A204.1 (cell line): ENCODE results near the gene XRN1.
"Not testable (repeated sequence)": the region's sequence is repeated elsewhere in the genome, so short reads cannot be mapped to it uniquely, and the experiment has no call there.

Source experiments
- FAIRE-seq: peaks from 2 replicates; lab custom pipeline; 2012; peaks lifted over from hg19 to GRCh38; lab: Jason Lieb, UNC

The XRN1 gene

DNA sequence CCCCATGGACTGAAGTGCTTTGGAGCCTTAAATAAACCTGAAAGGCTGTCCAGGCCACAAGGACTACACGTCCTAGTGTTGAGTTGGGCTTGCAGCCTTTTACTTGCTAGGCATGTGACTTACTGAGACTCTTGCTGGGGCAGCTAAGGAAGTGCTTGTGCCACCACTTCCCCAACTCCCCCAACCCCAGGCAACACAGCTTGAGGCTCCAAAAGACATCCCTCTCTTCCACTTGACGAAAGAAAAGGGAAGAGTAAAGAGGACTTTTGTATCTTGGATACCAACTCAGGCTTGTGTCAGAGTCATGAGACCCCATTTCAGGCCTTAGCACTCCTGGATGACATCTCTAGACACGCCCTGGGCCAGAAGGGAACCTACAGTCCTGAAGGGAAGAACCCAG is 109.8 kb downstream of the XRN1 start:
- FAIRE-seq, result no peak

DNA sequence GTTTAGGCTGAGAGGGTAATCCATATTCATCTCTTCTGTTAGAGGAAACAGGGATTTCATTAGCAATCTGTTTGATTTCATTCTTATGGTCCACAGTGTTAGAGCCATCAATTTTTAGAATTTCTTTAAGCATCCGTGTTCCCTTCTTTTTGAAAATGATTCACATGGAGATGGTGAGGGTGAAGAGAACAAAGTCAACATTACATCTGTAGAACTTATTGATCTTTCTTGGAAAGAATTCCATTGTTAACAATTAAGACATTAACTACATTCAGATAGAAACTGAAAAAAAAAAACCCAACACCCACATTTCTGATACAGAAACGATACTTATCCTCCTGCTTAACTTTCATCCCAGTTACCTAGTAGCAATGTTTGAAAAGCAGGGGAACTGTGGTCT is 115.4 kb downstream of the XRN1 start:
- FAIRE-seq, result no peak

DNA sequence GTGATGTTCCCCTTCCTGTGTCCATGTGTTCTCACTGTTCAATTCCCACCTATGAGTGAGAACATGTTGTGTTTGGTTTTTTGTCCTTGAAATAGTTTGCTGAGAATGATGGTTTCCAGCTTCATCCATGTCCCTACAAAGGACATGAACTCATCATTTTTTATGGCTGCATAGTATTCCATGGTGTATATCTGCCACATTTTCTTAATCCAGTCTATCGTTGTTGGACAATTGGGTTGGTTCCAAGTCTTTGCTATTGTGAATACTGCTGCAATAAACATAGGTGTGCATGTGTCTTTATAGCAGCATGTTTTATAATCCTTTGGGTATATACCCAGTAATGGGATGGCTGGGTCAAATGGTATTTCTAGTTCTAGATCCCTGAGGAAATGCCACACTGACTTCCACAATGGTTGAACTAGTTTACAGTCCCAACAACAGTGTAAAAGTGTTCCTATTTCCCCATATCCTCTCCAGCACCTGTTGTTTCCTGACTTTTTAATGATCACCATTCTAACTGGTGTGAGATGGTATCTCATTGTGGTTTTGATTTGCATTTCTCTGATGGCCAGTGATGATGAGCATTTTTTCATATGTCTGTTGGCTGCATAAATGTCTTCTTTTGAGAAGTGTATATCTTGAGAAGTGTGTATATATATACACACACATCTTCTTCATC is 123.4 kb downstream of the XRN1 start:
- not testable (repeated sequence) for FAIRE-seq

DNA sequence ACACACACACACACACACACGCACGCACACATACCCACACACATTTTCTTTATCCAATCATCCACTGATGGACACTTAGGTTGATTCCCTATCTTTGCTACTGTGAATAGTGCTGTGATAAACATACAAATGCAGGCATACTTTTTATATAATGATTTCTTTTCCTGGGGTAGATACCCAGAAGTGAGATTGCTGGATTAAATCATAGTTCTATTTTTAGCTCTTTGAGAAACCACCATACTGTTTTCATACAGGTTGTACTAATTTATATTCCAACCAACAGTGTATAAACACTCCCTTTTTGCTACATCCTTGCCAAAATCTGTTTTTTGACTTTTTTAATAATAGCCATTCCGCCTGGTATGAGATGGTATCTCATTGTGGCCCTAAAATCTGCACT is 127.9 kb downstream of the XRN1 start:
- FAIRE-seq, result no peak

DNA sequence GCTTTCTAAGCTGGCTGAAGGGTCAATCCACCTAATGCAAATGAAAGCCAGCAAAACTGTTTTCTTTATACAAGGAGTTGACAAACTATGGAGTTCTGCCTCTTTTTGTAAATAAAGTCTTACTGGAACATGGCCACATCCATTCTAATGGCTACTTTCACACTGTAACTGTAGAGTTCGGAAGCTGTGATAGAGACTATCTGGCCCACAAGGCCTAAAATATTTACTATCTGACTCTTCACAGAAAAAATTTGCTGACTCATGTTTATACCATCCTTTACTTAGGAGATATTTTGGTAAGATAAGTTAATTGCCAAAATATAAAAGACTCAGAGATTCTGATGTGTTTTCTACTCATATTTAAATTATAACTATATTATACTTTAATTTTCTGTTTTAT is 128.7 kb downstream of the XRN1 start:
- FAIRE-seq, result peak; percentile 75

DNA sequence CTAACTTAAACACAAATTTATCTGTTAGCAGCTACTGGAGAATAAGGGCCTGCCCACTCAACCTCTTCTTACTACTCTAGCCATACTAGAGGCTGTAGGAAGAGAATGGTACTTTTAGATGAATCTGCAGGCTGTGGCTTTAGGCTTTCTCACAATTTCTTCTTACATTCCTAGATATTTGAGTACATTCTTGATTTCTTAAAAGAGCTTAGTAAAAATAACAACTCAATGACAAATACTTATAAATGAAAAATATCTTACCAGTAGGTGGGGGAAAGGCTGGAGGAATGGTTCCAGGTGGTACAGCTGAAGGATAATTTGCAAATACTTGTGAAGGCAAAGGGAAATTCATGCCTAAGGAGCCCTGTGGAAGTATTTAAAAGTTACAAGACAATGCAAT is 129.5 kb downstream of the XRN1 start:
- FAIRE-seq, result no peak

DNA sequence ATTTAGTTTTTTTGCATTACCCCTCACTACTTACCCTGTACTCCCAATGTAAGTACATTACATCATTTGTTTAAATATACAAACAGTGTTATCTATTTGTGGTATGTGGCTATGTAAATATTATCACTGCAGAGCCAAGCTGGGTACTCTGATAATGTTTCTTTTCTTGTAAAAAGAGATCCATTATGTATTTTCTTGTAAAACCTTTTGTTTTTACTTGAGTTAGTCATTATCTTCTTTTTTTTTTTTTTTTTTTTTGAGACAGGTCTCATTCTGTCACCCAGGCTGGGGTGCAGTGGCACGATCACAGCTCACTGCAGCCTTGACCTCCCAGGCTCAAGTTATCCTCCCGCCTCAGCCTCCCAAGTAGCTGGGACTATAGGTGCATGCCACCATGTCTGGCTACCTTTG is 131.9 kb downstream of the XRN1 start:
- not testable (repeated sequence) for FAIRE-seq

DNA sequence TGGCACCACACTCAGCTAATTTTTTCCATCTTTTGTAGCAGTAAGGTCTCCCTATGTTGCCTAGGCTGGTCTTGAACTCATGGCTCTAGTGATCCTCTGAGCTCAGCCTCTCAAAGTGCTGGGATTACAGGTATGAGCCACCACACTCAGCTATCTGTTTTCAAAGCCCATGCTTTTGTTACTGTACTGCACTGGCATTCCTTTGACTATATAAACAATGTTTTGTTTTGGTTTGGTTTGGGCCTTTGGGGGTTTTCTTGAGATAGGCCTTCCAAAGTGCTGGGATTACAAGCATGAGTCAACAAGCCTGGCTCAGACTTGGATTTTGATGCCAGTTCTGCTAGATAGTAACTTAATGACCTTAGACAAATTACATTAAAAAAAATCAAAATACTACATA is 132.8 kb downstream of the XRN1 start:
- no peak for FAIRE-seq

DNA sequence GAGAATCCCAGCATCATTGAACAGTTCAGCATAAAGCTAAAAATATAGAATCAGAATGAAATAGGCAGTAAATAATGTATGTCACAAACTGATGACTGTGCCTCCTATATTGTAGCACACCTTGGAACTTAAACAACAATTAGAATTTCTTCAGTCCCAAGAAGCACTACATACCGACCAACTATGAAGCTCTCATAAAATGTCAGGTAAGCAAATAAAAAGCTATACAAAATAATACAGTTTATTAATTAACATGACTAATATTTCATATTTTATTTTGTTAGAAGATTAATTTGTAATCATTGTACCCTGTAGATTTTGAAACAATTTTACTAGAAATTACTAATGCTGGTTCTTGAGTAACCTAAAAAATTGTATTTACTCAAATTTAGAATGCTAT is 137.4 kb downstream of the XRN1 start:
- FAIRE-seq, result peak; percentile 55

DNA sequence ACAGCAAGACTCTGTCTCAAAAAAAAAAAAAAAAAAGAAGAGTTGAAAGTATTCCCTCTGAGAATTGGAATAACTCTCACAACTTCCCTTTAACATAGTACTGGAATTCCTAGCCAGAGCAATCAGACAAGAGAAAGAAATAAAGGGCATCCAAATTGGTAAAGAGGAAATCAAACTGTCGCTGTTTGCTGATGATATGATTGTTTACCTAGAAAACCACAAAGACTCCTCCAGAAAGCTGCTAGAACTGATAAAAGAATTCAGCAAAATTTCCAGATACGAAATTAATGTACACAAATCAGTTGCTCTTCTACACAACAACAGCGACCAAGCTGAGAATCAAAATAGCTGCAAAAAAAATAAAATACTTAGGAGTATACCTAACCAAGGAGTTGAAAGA is 145.0 kb downstream of the XRN1 start:
- not testable (repeated sequence) for FAIRE-seq

DNA sequence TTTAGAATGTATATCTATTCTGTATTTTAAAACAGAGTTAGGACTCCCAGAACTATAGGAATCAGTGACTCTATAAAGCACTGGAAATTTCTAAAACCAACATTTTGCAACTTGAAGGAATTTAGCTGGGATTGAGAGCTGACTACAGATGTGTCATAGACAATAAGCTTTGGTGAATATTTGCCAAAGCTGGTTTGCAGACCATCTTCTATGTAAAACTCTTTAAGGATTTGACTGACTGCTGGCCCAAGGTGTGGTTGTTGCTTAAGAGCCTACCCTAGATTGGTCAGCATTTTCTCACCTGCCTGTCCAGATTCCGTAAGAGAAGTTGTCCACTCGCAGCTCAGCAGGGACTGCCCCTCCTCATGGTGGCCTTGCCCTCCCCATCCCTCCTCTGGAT is 149.2 kb downstream of the XRN1 start:
- FAIRE-seq, result no peak

DNA sequence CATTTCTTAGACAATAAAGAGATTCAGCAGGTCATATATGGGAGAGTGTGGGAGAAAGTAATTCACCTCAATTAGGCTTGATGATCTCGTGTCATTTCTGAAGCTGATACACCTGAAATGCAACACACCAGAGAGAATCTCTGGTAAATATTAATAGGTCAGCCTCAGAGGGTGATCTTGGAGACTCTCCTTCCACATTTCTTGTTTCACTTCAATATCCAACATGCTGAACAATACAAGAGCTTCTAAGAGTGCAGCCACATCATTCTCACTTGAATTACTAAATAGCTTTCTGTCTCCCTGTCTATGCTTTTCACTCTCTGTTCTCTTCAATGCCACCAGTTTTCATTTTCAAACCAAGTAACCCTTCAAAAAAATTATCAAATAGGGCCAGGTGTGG is 151.3 kb downstream of the XRN1 start:
- no peak for FAIRE-seq

DNA sequence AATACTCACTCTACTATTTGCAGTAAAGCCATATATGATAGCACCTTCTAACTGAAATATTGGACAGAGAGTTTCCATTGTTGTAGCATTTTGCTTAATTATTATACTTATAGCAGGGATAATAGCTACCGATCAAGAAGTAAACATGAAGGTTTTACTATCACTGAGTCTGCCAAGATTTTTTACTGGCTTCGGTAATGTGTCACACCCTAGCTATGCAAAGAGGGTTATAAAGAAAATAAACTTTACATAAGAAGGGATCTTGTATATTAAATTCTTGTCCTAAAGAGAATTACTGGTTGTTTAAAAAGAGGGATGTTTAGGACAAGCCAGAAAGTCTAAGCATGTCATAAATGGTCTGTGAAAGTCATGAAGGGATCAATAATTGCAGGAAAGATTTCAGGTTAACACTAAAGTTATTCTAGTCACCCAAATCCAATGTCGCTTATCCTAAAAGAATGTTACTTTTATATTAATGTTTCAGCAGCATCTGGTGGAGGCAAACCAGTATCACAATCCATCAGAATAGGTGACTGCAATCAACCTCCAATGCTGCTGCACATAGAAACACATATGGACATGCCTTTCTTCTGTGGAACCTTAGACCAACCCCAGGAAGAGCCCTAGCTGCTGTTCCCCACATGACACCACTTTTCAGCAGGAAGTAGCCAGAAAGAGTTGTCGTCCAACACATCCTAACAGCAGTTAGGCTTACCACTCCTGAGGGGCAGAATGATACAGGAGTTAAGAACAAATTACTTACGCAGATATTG is 159.8 kb downstream of the XRN1 start:
- FAIRE-seq, result no peak

DNA sequence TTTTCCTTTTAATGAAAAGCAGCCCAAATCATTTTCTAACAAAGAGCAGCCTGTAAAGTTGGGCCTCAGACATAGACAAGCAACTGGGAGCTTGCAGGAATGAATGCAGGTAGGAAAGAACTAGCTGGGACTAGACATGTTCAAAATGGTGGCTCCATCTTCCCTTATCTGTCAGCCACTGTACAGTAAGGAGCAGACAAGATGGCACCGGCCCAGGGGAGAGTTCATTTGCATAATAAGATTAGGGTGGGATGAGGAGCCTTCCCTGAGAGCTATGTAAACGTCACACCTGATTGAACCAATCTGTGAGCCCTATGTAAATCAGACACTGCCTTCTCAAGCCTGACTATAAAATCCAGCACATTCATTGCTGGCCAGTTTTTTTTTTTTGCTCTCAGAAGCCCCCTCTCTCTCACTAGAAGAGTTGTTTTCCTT is 162.7 kb downstream of the XRN1 start:
- no peak for FAIRE-seq

DNA sequence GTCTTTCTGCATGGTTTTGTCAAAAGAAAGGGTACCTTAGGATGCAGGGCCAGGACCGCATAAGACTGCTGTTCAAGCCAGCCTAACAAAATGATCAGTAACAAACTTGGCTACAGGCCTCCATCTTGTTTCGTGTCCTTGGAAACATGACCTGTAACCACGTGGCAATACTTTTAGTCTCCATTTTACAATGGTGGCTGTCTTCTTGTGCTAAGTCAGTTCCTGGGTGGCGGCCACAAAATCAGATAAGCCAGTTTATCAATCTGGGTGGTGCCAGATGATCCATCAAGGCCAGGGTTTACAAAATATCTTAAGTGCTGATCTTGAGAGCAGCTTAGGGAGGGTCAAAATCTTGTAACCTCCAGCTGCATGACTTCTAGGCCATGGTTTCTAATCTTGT is 165.3 kb downstream of the XRN1 start:
- no peak for FAIRE-seq

DNA sequence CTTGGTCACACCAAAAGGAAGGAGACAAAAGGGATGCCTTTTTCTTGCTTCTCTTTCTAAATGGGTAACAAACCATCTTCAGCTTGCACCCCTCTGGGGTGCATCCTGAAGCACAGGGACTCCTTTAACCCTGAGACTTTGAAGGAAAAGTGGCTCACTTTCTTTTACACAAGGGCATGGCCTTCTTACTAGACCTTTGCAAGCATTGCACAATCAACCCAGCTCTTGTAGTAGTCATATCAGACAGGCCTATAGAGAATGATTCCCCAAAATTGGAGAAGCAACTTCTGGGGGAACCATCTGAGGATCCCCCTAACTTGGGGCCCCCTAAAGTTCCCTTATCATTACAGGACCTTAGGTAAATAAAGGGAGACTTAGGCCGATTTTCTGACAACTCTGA is 166.4 kb downstream of the XRN1 start:
- FAIRE-seq, result no peak

DNA sequence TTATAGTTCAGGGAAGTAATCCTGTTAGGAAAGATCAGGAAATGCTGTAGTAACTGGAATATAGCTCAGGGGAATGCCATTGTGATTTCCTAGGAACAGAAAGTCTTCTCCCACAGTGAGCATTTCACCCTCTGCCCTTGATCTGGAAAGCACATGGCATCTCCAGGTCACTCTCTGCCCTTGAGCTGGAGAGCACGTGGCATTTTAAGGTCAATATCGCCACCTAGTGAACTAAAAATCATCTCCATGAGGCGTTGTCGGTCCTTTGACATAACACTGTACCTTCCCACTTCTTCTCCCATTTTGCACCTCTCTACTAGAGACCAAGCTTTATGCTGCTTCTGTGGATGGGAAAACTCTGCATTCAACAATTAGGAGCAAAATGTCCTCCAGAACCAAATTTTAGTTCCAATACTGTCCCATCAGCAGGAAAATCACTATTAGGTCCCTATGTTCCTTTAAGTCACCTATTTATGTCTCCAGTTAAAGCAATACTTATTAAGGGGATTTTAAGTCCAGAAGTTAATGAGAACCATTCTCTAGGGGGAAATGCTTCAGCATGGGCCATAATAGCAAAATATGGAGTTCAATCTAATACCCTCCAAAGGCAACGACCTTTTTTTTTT is 167.8 kb downstream of the XRN1 start:
- FAIRE-seq, result peak; percentile 65

DNA sequence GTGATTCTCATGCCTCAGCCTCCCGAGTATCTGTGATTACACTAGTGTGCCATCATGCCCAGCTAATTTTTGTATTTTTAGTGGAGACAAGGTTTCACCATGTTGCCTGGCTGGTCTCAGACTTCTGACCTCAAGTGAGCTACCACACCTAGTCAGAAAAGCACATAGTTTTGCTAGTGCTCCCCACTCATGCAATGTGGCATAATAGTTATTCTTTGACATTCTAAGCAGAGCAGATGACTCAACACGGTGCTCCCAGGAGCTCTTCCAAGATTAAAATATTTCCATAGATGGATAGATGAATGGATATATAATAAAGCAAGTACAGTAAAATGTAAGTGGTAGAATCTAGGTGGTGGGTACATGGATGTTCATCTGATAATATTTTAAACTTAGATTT is 169.4 kb downstream of the XRN1 start:
- no peak for FAIRE-seq

DNA sequence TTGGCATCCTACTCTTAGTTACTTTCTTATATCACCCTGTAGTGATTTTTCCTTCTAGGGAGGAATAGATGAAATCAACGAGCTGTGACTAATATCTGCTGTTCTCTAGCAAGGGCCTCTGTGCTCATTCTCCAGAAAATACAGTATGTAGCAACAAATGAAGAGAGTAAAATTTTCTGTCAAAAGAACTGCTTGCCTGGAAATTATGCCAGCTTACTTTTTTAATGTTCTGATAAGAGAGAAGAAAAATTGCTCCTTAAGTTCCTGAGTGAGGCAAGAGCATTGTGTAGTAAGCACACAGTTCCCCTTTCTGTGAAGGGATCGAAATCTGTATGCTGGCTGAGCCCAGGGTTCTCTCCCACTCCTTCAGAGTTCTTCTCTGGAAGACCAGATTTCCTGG is 171.1 kb downstream of the XRN1 start:
- FAIRE-seq, result no peak

DNA sequence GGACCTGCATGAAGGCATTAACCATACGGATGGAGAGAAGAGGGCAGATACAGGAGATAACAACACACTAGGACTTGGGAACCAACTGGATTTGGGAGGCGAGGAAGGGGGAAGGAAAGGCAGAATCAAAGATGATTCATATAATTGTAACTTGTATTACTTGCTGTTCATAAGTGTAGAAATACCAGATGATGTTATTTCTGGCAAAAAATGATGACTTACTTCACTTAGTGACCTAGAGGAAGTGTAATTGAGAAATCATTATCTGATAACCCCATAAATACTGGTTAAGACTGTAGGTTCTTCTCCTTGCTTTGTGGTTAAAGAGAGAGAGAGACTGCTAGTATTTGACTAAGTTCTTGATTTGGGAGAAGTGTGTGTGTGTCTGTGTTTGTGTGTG is 172.0 kb downstream of the XRN1 start:
- no peak for FAIRE-seq

DNA sequence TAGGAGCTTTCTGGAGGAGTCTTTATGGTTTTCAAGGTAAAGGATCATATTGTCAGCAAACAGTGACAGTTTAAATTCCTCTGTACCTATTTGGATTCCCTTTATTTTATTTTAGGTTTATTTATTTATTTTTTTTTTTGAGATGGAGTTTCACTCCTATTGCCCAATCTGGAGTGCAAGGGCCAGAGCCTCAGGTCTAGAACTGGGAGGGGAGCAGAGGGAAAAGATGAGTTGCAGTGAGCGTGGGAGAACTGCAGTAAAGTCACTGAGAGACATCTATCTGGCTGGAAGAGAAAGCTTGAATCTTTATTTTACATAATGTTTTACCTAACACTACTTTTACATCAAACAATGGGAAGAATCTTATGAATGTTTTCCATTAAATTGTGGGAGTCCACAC is 172.9 kb downstream of the XRN1 start:
- no peak for FAIRE-seq

DNA sequence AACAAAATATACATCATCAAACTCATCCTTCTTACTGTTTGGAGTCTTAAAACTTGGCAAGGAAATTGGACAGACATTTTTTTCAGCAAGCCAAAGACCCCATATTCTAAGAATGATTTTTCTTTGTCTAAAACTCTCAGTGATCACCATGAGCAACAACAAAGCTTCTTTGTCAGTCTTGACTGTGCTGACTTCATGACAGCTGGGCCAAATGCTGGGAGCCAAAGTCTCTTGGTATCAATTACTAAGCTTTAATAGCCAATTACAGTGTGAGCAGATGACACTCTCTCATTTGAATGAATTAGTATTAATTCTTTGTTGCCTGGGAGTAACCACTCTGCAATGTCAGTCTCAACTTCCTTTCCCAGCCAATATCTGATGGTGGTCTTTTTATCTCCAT is 174.3 kb downstream of the XRN1 start:
- no peak for FAIRE-seq

DNA sequence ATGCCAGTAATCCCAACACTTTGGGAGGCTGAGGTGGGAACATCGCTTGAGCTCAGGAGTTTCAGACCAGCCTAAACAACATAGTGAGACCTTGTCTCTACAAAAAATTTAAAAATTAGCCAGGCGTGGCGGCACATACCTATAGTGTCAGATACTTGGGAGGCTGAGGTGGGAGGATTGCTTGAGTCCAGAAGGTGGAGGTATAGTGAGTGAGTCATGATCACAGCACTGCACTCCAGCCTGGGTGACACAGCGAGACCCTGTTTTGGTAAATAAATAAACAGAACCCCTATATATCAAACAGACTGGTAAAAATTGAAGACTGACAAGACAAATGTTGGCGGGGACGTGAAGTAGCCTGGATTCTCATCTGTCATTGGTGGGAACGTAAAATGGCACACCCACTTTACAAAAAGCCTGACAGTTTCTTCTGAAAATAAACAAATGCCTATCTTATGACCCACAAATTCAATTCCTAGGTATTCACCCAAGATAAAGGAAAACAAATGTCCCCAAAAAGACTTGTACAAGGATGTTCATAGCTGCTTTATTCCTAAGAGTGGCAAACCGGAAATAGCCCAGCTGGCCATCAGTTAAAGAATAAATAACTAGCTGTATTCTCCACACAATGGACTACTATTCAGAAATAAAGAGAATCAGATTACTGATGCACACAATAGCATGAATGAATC is 175.5 kb downstream of the XRN1 start:
- FAIRE-seq, result no peak
